SK-N-SH treated with all-trans-retinoic acid at 6 μM for 48 hours (cell line): ENCODE results near the gene ZNF230.

ENCODE experiments used
- ATAC-seq: fragments of 200-7000 bp; cut with Tn5 transposase; 3 replicates; pipeline ENCODE4 v1.9.1; 2020; ENCODE audit warnings: mild to moderate bottlenecking, moderate library complexity
- ARNTL ChIP-seq: fragments of 450-650 bp; formaldehyde crosslinking; IDR thresholded peaks from 2 replicates; pipeline ENCODE4 v1.5.0; 2020; ENCODE audit warnings: low read depth, mild to moderate bottlenecking, moderate library complexity, borderline replicate concordance
- BACH2 ChIP-seq: fragments of 250-450 bp; sonication (Bioruptor Pico); IDR thresholded peaks from 2 replicates; pipeline ENCODE4 v1.9.0; 2021; ENCODE audit warnings: mild to moderate bottlenecking, borderline replicate concordance
- CREB5 ChIP-seq: fragments of 250-450 bp; sonication (Bioruptor Pico); IDR thresholded peaks from 2 replicates; pipeline ENCODE4 v1.5.1; 2020; ENCODE audit warnings: low read depth, mild to moderate bottlenecking, moderate library complexity
- CSDC2 ChIP-seq: fragments of 250-450 bp; sonication (Bioruptor Pico); IDR thresholded peaks from 2 replicates; pipeline ENCODE4 v1.5.0; 2020; ENCODE audit warnings: mild to moderate bottlenecking, moderate library complexity
- CSRNP3 ChIP-seq: fragments of 250-450 bp; sonication (Bioruptor Pico); IDR thresholded peaks from 2 replicates; pipeline ENCODE4 v1.5.1; 2021; ENCODE audit warnings: mild to moderate bottlenecking, moderate library complexity
- ESRRG ChIP-seq: fragments of 250-450 bp; sonication (Bioruptor Pico); IDR thresholded peaks from 2 replicates; pipeline ENCODE4 v1.6.1; 2021; ENCODE audit warnings: mild to moderate bottlenecking
- GLIS3 ChIP-seq: fragments of 250-450 bp; sonication (Bioruptor Pico); IDR thresholded peaks from 2 replicates; pipeline ENCODE4 v1.5.0; 2020; ENCODE audit warnings: mild to moderate bottlenecking, moderate library complexity
- ISL1 ChIP-seq: fragments of 250-450 bp; sonication (Bioruptor Pico); IDR thresholded peaks from 2 replicates; pipeline ENCODE4 v2.1.2; 2022; ENCODE audit warnings: mild to moderate bottlenecking, moderate library complexity
- OSR1 ChIP-seq: fragments of 250-450 bp; sonication (Bioruptor Pico); IDR thresholded peaks from 2 replicates; pipeline ENCODE4 v1.8.0; 2022; ENCODE audit warnings: moderate library complexity, mild to moderate bottlenecking, inconsistent platforms
- PATZ1 ChIP-seq: fragments of 250-450 bp; sonication (Bioruptor Pico); IDR thresholded peaks from 2 replicates; pipeline ENCODE4 v1.8.0; 2020; ENCODE audit warnings: mild to moderate bottlenecking, moderate library complexity, borderline replicate concordance
- POU6F1 ChIP-seq: fragments of 250-450 bp; sonication (Bioruptor Pico); IDR thresholded peaks from 2 replicates; pipeline ENCODE4 v1.8.0; 2021; ENCODE audit warnings: low read depth, mild to moderate bottlenecking, moderate library complexity, borderline replicate concordance
- RARB ChIP-seq: fragments of 250-450 bp; sonication (Bioruptor Pico); IDR thresholded peaks from 2 replicates; pipeline ENCODE4 v1.8.0; 2021; ENCODE audit warnings: mild to moderate bottlenecking, moderate library complexity
- SNAI2 ChIP-seq: fragments of 250-450 bp; sonication (Bioruptor Pico); IDR thresholded peaks from 2 replicates; pipeline ENCODE4 v1.5.0; 2020; ENCODE audit warnings: mild to moderate bottlenecking, moderate library complexity
- TCF4 ChIP-seq: fragments of 250-450 bp; sonication (Bioruptor Pico); IDR thresholded peaks from 2 replicates; pipeline ENCODE4 v1.8.0; 2021; ENCODE audit warnings: mild to moderate bottlenecking, moderate library complexity, borderline replicate concordance
- TOX ChIP-seq: fragments of 250-450 bp; sonication (Bioruptor Pico); IDR thresholded peaks from 2 replicates; pipeline ENCODE4 v1.8.0; 2021; ENCODE audit warnings: mild to moderate bottlenecking, moderate library complexity, borderline replicate concordance
- TSHZ2 ChIP-seq: fragments of 250-450 bp; sonication (Bioruptor Pico); IDR thresholded peaks from 2 replicates; pipeline ENCODE4 v1.5.0; 2020; ENCODE audit warnings: mild to moderate bottlenecking, moderate library complexity
- ZC3H10 ChIP-seq: fragments of 250-450 bp; sonication (Bioruptor Pico); IDR thresholded peaks from 2 replicates; pipeline ENCODE4 v1.5.1; 2021; ENCODE audit warnings: mild to moderate bottlenecking, moderate library complexity
- ZFP3 ChIP-seq: fragments of 250-450 bp; sonication (Bioruptor Pico); IDR thresholded peaks from 2 replicates; pipeline ENCODE4 v1.5.0; 2020; ENCODE audit warnings: mild to moderate bottlenecking, moderate library complexity
- ZFP30 ChIP-seq: fragments of 450-650 bp; formaldehyde crosslinking; IDR thresholded peaks from 2 replicates; pipeline ENCODE4 v1.5.0; 2022; ENCODE audit warnings: mild to moderate bottlenecking, moderate library complexity
- ZNF70 ChIP-seq: fragments of 450-650 bp; formaldehyde crosslinking; IDR thresholded peaks from 2 replicates; pipeline ENCODE4 v1.5.0; 2020; ENCODE audit warnings: mild to moderate bottlenecking, moderate library complexity
- ZNF8 ChIP-seq: fragments of 450-650 bp; formaldehyde crosslinking; IDR thresholded peaks from 2 replicates; pipeline ENCODE4 v1.5.0; 2020; ENCODE audit warnings: mild to moderate bottlenecking, moderate library complexity

The ZNF230 gene

GRCh38 chr19:44002212-44002565 lies 568 bp upstream of the ZNF230 start:
- peak; percentile 4; the same call in 2 of the 3 replicates for ATAC-seq
- TF ChIP-seq PATZ1 (CRISPR knock-in tag) (no peak), ZFP30 (CRISPR knock-in tag) (no peak), ESRRG (CRISPR knock-in tag) (no peak), ZNF8 (CRISPR knock-in tag) (no peak), TOX (CRISPR knock-in tag) (no peak), POU6F1 (CRISPR knock-in tag) (no peak), CSDC2 (no peak), BACH2 (CRISPR knock-in tag) (no peak), TCF4 (CRISPR knock-in tag) (no peak), OSR1 (no peak), SNAI2 (CRISPR knock-in tag) (no peak), ISL1 (no peak), GLIS3 (CRISPR knock-in tag) (no peak), TSHZ2 (no peak), CSRNP3 (CRISPR knock-in tag) (no peak), RARB (no peak), ZC3H10 (no peak), CREB5 (CRISPR knock-in tag) (no peak), ARNTL (CRISPR knock-in tag) (no peak), ZNF70 (CRISPR knock-in tag) (no peak)

GRCh38 chr19:44003461-44004009 lies 778 bp downstream of the ZNF230 start:
- no peak for TF ChIP-seq TSHZ2
- no peak for TF ChIP-seq ZNF70 (CRISPR knock-in tag)
- no peak for TF ChIP-seq ZFP30 (CRISPR knock-in tag)
- TF ChIP-seq ARNTL (CRISPR knock-in tag) = no peak
- TF ChIP-seq OSR1 = no peak
- TF ChIP-seq CSDC2 = no peak
- TF ChIP-seq ZNF8 (CRISPR knock-in tag) = no peak
- TF ChIP-seq ZFP3 (CRISPR knock-in tag) = no peak
- ATAC-seq = peak; percentile 50
